Karpas-422 (cell line): Measurements from ENCODE around the gene CAMK2A. TPM values are rescaled to one million over a fixed set of nuclear protein-coding genes. Genes with fewer than 3 reads are reported as not detected.

Experiments used
- DNase-seq: peaks from one replicate; pipeline ENCODE4 v3.0.0-alpha.2; 2015
- H2AFZ ChIP-seq: fragments of 200-600 bp; sonication (generic); 2 replicates; pipeline ENCODE4 v1.6.1; 2014; ENCODE audit warnings: antibody characterized with exemption, low read length, mixed read lengths
- H3K27ac ChIP-seq: fragments of 200-600 bp; sonication (generic); 2 replicates; pipeline ENCODE4 v1.5.1; 2014; ENCODE audit warnings: mild to moderate bottlenecking, low read length, moderate library complexity
- H3K27me3 ChIP-seq: fragments of 200-600 bp; sonication (generic); 2 replicates; pipeline ENCODE4 v1.6.1; 2014; ENCODE audit warnings: low read length, mixed read lengths
- H3K36me3 ChIP-seq: fragments of 200-600 bp; sonication (generic); 2 replicates; pipeline ENCODE4 v1.6.1; 2014; ENCODE audit warnings: low read length, mixed read lengths; ENCODE audit not compliant: insufficient read depth
- H3K4me1 ChIP-seq: fragments of 200-600 bp; sonication (generic); 2 replicates; pipeline ENCODE4 v1.6.1; 2014; ENCODE audit warnings: mild to moderate bottlenecking, low read length, mixed read lengths
- H3K4me2 ChIP-seq: fragments of 200-600 bp; sonication (generic); 2 replicates; pipeline ENCODE4 v1.6.1; 2014; ENCODE audit warnings: low read length, low read depth, mild to moderate bottlenecking; ENCODE audit not compliant: poor library complexity, severe bottlenecking
- H3K4me3 ChIP-seq: fragments of 200-600 bp; sonication (generic); 2 replicates; pipeline ENCODE4 v1.5.1; 2014; ENCODE audit warnings: mild to moderate bottlenecking, antibody characterized with exemption, low read length, mixed read lengths
- H3K79me2 ChIP-seq: fragments of 200-600 bp; sonication (generic); 2 replicates; pipeline ENCODE4 v1.6.1; 2014; ENCODE audit warnings: mild to moderate bottlenecking, low read length, mixed read lengths
- H3K9ac ChIP-seq: fragments of 200-600 bp; sonication (generic); 2 replicates; pipeline ENCODE4 v1.6.0; 2014; ENCODE audit warnings: low read length
- H3K9me2 ChIP-seq: fragments of 200-600 bp; sonication (generic), shearing (Covaris generic); replicated peaks from 2 replicates; pipeline ENCODE4 v1.6.0; 2014; ENCODE audit warnings: mild to moderate bottlenecking, low read length, moderate library complexity; ENCODE audit not compliant: insufficient read depth
- H3K9me3 ChIP-seq: fragments of 300-700, 200-600 bp; sonication (generic); 2 replicates; pipeline ENCODE4 v1.6.1; 2014; ENCODE audit warnings: low read length, mixed read lengths
- H4K20me1 ChIP-seq: fragments of 200-600 bp; sonication (generic); 2 replicates; pipeline ENCODE4 v1.6.1; 2014; ENCODE audit warnings: mild to moderate bottlenecking, antibody characterized with exemption, low read length, low read depth; ENCODE audit not compliant: insufficient read depth
- total RNA-seq: library from RNA; depleted of rRNA; stranded (reverse); fragments of >200 nt; shearing (Covaris generic); gene quantifications from 2 replicates; pipeline ENCODE4 v1.2.3, GENCODE V29; 2014; ENCODE audit warnings: low replicate concordance

The CAMK2A gene
- total RNA-seq, 1 experiment from 2014 or later, result not detected

GRCh38 chr5:150271923-150272322 is 17.6 kb downstream of the CAMK2A start:
- no peak overlapping the region for H3K4me2 ChIP-seq
- no peaks in the 10 kb centered on the region for H3K4me1 ChIP-seq
- H3K9ac ChIP-seq, result no peak overlapping the region
- no peaks in the 10 kb centered on the region for H3K9me3 ChIP-seq
- no peaks in the 10 kb centered on the region for H3K27me3 ChIP-seq
- no peak overlapping the region for H3K27ac ChIP-seq
- no peaks in the 10 kb centered on the region for H3K9me2 ChIP-seq
- H4K20me1 ChIP-seq, result no peaks in the 10 kb centered on the region
- no peak overlapping the region for H3K4me3 ChIP-seq
- H2AFZ ChIP-seq, result no peak overlapping the region
- no peak for DNase-seq
- H3K36me3 ChIP-seq, result no peaks in the 10 kb centered on the region
- no peaks in the 10 kb centered on the region for H3K79me2 ChIP-seq

GRCh38 chr5:150271296-150271692 is 18.3 kb downstream of the CAMK2A start:
- no peaks in the 10 kb centered on the region for H3K27me3 ChIP-seq
- no peaks in the 10 kb centered on the region for H3K36me3 ChIP-seq
- no peak for DNase-seq
- H3K27ac ChIP-seq, result no peak overlapping the region
- no peak overlapping the region for H3K9ac ChIP-seq
- no peaks in the 10 kb centered on the region for H3K4me1 ChIP-seq
- no peaks in the 10 kb centered on the region for H3K9me3 ChIP-seq
- no peaks in the 10 kb centered on the region for H4K20me1 ChIP-seq
- no peaks in the 10 kb centered on the region for H3K9me2 ChIP-seq
- H3K4me3 ChIP-seq, result no peak overlapping the region
- no peaks in the 10 kb centered on the region for H3K79me2 ChIP-seq
- no peak overlapping the region for H3K4me2 ChIP-seq
- no peak overlapping the region for H2AFZ ChIP-seq

- no peak overlapping the region for H3K4me3 ChIP-seq
- H3K79me2 ChIP-seq, result no peaks in the 10 kb centered on the region
- no peak overlapping the region for H3K27ac ChIP-seq
- DNase-seq, result no peak
- H3K27me3 ChIP-seq, result no peaks in the 10 kb centered on the region
- no peaks in the 10 kb centered on the region for H4K20me1 ChIP-seq
- no peaks in the 10 kb centered on the region for H3K9me3 ChIP-seq
- H3K4me1 ChIP-seq, result no peaks in the 10 kb centered on the region
- H3K9me2 ChIP-seq, result no peaks in the 10 kb centered on the region
- H3K4me2 ChIP-seq, result no peak overlapping the region
- no peak overlapping the region for H2AFZ ChIP-seq
- H3K9ac ChIP-seq, result no peak overlapping the region
- no peaks in the 10 kb centered on the region for H3K36me3 ChIP-seq
These were observed 18.9 kb downstream of the CAMK2A start for GRCh38 chr5:150270541-150271295.

- Histone ChIP-seq H3K4me2 (no peak overlapping the region), H3K27ac (no peak overlapping the region), H3K4me1 (no peaks in the 10 kb centered on the region), H2AFZ (no peak overlapping the region), H3K9me3 (no peaks in the 10 kb centered on the region), H4K20me1 (no peaks in the 10 kb centered on the region), H3K9me2 (no peaks in the 10 kb centered on the region), H3K4me3 (no peak overlapping the region), H3K36me3 (no peaks in the 10 kb centered on the region), H3K9ac (no peak overlapping the region), H3K27me3 (no peaks in the 10 kb centered on the region), H3K79me2 (no peaks in the 10 kb centered on the region)
- no peak for DNase-seq
These were observed 22.7 kb downstream of the CAMK2A start for GRCh38 chr5:150266871-150267291.

- Histone ChIP-seq H3K4me2 (no peak overlapping the region), H3K9me2 (no peaks in the 10 kb centered on the region), H3K27me3 (no peaks in the 10 kb centered on the region), H3K9me3 (no peaks in the 10 kb centered on the region), H3K4me1 (no peaks in the 10 kb centered on the region), H3K36me3 (no peaks in the 10 kb centered on the region), H3K9ac (no peak overlapping the region), H2AFZ (no peak overlapping the region), H3K4me3 (no peak overlapping the region), H3K27ac (no peak overlapping the region), H3K79me2 (no peaks in the 10 kb centered on the region), H4K20me1 (no peaks in the 10 kb centered on the region)
- no peak for DNase-seq
These were observed 23.6 kb downstream of the CAMK2A start for GRCh38 chr5:150265870-150266383.

GRCh38 chr5:150264667-150265603 is 24.6 kb downstream of the CAMK2A start:
- H3K27ac ChIP-seq, result no peak overlapping the region
- no peaks in the 10 kb centered on the region for H3K79me2 ChIP-seq
- no peak for DNase-seq
- no peaks in the 10 kb centered on the region for H3K9me3 ChIP-seq
- H3K4me1 ChIP-seq, result no peaks in the 10 kb centered on the region
- no peak overlapping the region for H3K4me3 ChIP-seq
- no peak overlapping the region for H3K9ac ChIP-seq
- no peaks in the 10 kb centered on the region for H4K20me1 ChIP-seq
- no peaks in the 10 kb centered on the region for H3K27me3 ChIP-seq
- H3K4me2 ChIP-seq, result no peak overlapping the region
- H2AFZ ChIP-seq, result no peak overlapping the region
- no peaks in the 10 kb centered on the region for H3K9me2 ChIP-seq
- no peaks in the 10 kb centered on the region for H3K36me3 ChIP-seq

- Histone ChIP-seq H3K27me3 (no peaks in the 10 kb centered on the region), H4K20me1 (no peaks in the 10 kb centered on the region), H3K9ac (no peak overlapping the region), H3K9me2 (no peaks in the 10 kb centered on the region), H3K79me2 (no peaks in the 10 kb centered on the region), H3K4me1 (no peaks in the 10 kb centered on the region), H2AFZ (no peak overlapping the region), H3K4me2 (no peak overlapping the region), H3K9me3 (no peaks in the 10 kb centered on the region), H3K36me3 (no peaks in the 10 kb centered on the region), H3K27ac (no peak overlapping the region), H3K4me3 (no peak overlapping the region)
- no peak for DNase-seq
These were observed 25.6 kb downstream of the CAMK2A start for GRCh38 chr5:150263801-150264621.
